Thyroid gland (tissue), 4 donors: Measurements from ENCODE around the gene ING5. TPM values are rescaled to one million over a fixed set of nuclear protein-coding genes. Genes with fewer than 3 reads are reported as not detected.

Experiments
- DNase-seq, 2 donors: peaks; one replicate each; pipeline ENCODE4 v3.0.0-alpha.2; 2019
- H3K27ac ChIP-seq, 3 donors: fragments of 200-600 bp; sonication (generic); 1 replicate in 2 of 3; 2 replicates in 1 of 3; pipeline ENCODE4 v1.5.1; 2016 to 2019; ENCODE audit warnings: mild to moderate bottlenecking in 1 of 3, moderate library complexity in 1 of 3
- H3K27me3 ChIP-seq: fragments of 200-600 bp; sonication (generic); one replicate; pipeline ENCODE4 v1.5.1; 2019
- H3K36me3 ChIP-seq, 2 donors: fragments of 200-600 bp; sonication (generic); one replicate each; pipeline ENCODE4 v1.5.1; 2016 to 2019
- H3K4me1 ChIP-seq, 2 donors: fragments of 200-600 bp; sonication (generic); one replicate each; pipeline ENCODE4 v1.5.1; 2017 to 2019
- H3K4me3 ChIP-seq, 3 donors: fragments of 200-600 bp; sonication (generic); replicated peaks in 1 of 3; 1 replicate in 2 of 3; 2 replicates in 1 of 3; pipeline ENCODE4 v1.5.1; 2016; ENCODE audit warnings: mild to moderate bottlenecking in 1 of 3
- H3K9me3 ChIP-seq: fragments of 200-600 bp; sonication (generic); one replicate; pipeline ENCODE4 v1.5.1; 2017
- CTCF ChIP-seq, 6 experiments: fragments of 200-600 bp in 3 of 6; fragments of 450-650 bp in 3 of 6; sonication (generic) in 3 of 6; IDR thresholded peaks; one replicate each; pipeline ENCODE4 v1.5.1; 2016 to 2019; ENCODE audit warnings: antibody characterized with exemption in 6 of 6, mild to moderate bottlenecking in 2 of 6, inconsistent platforms in 1 of 6, moderate library complexity in 1 of 6
- POLR2A ChIP-seq, 2 donors: fragments of 450-650 bp; IDR thresholded peaks; one replicate each; pipeline ENCODE4 v1.6.1; 2017; ENCODE audit warnings: antibody characterized with exemption in 2 of 2, mild to moderate bottlenecking in 2 of 2, moderate library complexity in 1 of 2
- whole genome bisulfite sequencing, 2 donors: methylation state at CpG; one replicate each; pipeline ENCODE4 v1.1.5; 2017; 5-methylcytosine and 5-hydroxymethylcytosine counted together
- intact Hi-C: fragments of 100-400 bp; cut with DNase I; formaldehyde crosslinking; loops from one replicate; pipeline ENCODE4 v1.15.1; 2023
- total RNA-seq, 4 donors: library from RNA; depleted of rRNA; stranded (reverse); fragments of >200 nt; gene quantifications; one replicate each; pipeline ENCODE4 v1.2.3, GENCODE V29; 2016

ING5 gene
- total RNA-seq, 4 donors from 2014 or later: 42.2 to 76.3 (median 59.9) TPM

- Histone ChIP-seq H3K36me3 (peaks cover 0 to 5% of the 10 kb centered on the region in 2 donors), H3K9me3 (no peaks in the 10 kb centered on the region), H3K4me1 (no peaks in the 10 kb centered on the region), H3K27me3 (no peaks in the 10 kb centered on the region), H3K27ac (no peak overlapping the region), H3K4me3 (no peak overlapping the region)
- TF ChIP-seq POLR2A (IDR thresholded peaks at IDR 0.05) (no peak), CTCF (IDR thresholded peaks at IDR 0.05) (no peak)
- intact Hi-C loops: no loop called here
- 91 to 95% methylated on average over 13 of the region's 13 CpGs for WGBS, 2 donors
- DNase-seq: no peak
These were observed 61.1 kb downstream of the ING5 start for GRCh38 chr2:241762933-241763369.

GRCh38 chr2:241763551-241764274, 61.9 kb downstream of the ING5 start:
- TF ChIP-seq CTCF (IDR thresholded peaks at IDR 0.05) (no peak), POLR2A (IDR thresholded peaks at IDR 0.05) (no peak)
- Histone ChIP-seq H3K27ac (no peak overlapping the region), H3K27me3 (no peaks in the 10 kb centered on the region), H3K36me3 (peaks cover 0 to 5% of the 10 kb centered on the region in 2 donors), H3K9me3 (no peaks in the 10 kb centered on the region), H3K4me3 (no peak overlapping the region), H3K4me1 (no peaks in the 10 kb centered on the region)
- 78 to 90% methylated on average over 17 to 20 of the region's 20 CpGs for whole genome bisulfite sequencing, 2 donors
- intact Hi-C loops: no loop called here
- no peak for DNase-seq

- H3K27ac ChIP-seq: no peak overlapping the region
- H3K4me3 ChIP-seq: no peak overlapping the region
- H3K36me3 ChIP-seq: peaks cover 0 to 5% of the 10 kb centered on the region in 2 donors
- H3K27me3 ChIP-seq: no peaks in the 10 kb centered on the region
- no peaks in the 10 kb centered on the region for H3K9me3 ChIP-seq
- TF ChIP-seq CTCF (IDR thresholded peaks at IDR 0.05): no peak
- no peak for TF ChIP-seq POLR2A (IDR thresholded peaks at IDR 0.05)
- no peak for DNase-seq
- H3K4me1 ChIP-seq: no peaks in the 10 kb centered on the region
- 80 to 85% methylated on average over 13 to 21 of the region's 27 CpGs for WGBS, 2 donors
- intact Hi-C loops: no loop called here
These were observed 62.7 kb downstream of the ING5 start for GRCh38 chr2:241764275-241765241.

- Histone ChIP-seq H3K27ac (no peak overlapping the region), H3K4me1 (peaks cover 0 to 9% of the 10 kb centered on the region in 2 donors), H3K4me3 (no peak overlapping the region), H3K27me3 (no peaks in the 10 kb centered on the region), H3K9me3 (no peaks in the 10 kb centered on the region), H3K36me3 (peaks cover 0 to 5% of the 10 kb centered on the region in 2 donors)
- intact Hi-C loops: no loop called here
- 97% methylated on average over 14 to 15 of the region's 37 CpGs for WGBS, 2 donors
- TF ChIP-seq CTCF (IDR thresholded peaks at IDR 0.05) (no peak), POLR2A (IDR thresholded peaks at IDR 0.05) (no peak)
- no peak for DNase-seq
These were observed 65.8 kb downstream of the ING5 start for GRCh38 chr2:241767464-241768250.
